Fibroblast of lung (primary cell): ENCODE data around the gene SLC34A3. TPM values are rescaled to one million over a fixed set of nuclear protein-coding genes. Genes with fewer than 3 reads are reported as not detected.

Source experiments
- DNase-seq, 2 donors: peaks; one replicate each; pipeline versions ENCODE4 v3.0.0 to v3.0.0-alpha.2; 2010; ENCODE audit warnings: low read depth in 2 of 2
- H2AFZ ChIP-seq: 2 replicates; pipeline ENCODE4 v1.5.1; 2012; ENCODE audit warnings: low read length, control low read depth, inconsistent platforms
- H3K27ac ChIP-seq: 2 replicates; pipeline ENCODE4 v1.5.1; 2011; ENCODE audit warnings: low read length, control low read depth; ENCODE audit not compliant: insufficient read depth
- H3K27me3 ChIP-seq: 2 replicates; pipeline ENCODE4 v1.5.1; 2011; ENCODE audit warnings: mild to moderate bottlenecking, low read length; ENCODE audit not compliant: control insufficient read depth, insufficient read depth
- H3K36me3 ChIP-seq: 2 replicates; pipeline ENCODE4 v1.5.1; 2011; ENCODE audit warnings: low read length; ENCODE audit not compliant: control insufficient read depth, insufficient read depth
- H3K4me1 ChIP-seq: 2 replicates; pipeline ENCODE4 v1.5.1; 2011; ENCODE audit warnings: low read length; ENCODE audit not compliant: control insufficient read depth, insufficient read depth; ENCODE audit errors: extremely low read depth
- H3K4me2 ChIP-seq: 2 replicates; pipeline ENCODE4 v1.5.1; 2011; ENCODE audit warnings: low read length, control low read depth; ENCODE audit not compliant: insufficient read depth; ENCODE audit errors: extremely low read depth
- H3K4me3 ChIP-seq, 4 experiments: fragments of 200-600 bp in 1 of 4; sonication (generic) in 1 of 4; replicated peaks in 1 of 4; 2 replicates each; pipeline ENCODE4 v1.5.1; 2011 to 2016; ENCODE audit warnings: low read length in 4 of 4, low read depth in 3 of 4, mild to moderate bottlenecking in 3 of 4, control low read depth in 2 of 4, inconsistent platforms in 1 of 4, mixed read lengths in 1 of 4; ENCODE audit not compliant: insufficient read depth in 1 of 4; ENCODE audit errors: control extremely low read depth in 1 of 4
- H3K79me2 ChIP-seq: 2 replicates; pipeline ENCODE4 v1.5.1; 2012; ENCODE audit warnings: mild to moderate bottlenecking, low read length, inconsistent platforms; ENCODE audit not compliant: control insufficient read depth, insufficient read depth
- H3K9ac ChIP-seq: 2 replicates; pipeline ENCODE4 v1.5.1; 2011; ENCODE audit warnings: mild to moderate bottlenecking, low read length, control low read depth; ENCODE audit not compliant: insufficient read depth
- H3K9me3 ChIP-seq: 2 replicates; pipeline ENCODE4 v1.5.1; 2012; ENCODE audit warnings: low read depth, low read length; ENCODE audit not compliant: control insufficient read depth, insufficient read depth
- H4K20me1 ChIP-seq: 2 replicates; pipeline ENCODE4 v1.5.1; 2011; ENCODE audit warnings: low read length; ENCODE audit not compliant: control insufficient read depth, insufficient read depth; ENCODE audit errors: extremely low read depth
- EZH2 ChIP-seq: IDR thresholded peaks from 2 replicates; pipeline ENCODE4 v1.5.1; 2012; ENCODE audit warnings: low read length, control low read depth, mild to moderate bottlenecking; ENCODE audit errors: missing control alignments
- polyA plus RNA-seq, 2 donors: library from polyadenylated mRNA; depleted of rRNA in 1 of 2; stranded (reverse) in 1 of 2; unstranded in 1 of 2; fragments of >200 nt; gene quantifications; 2 replicates each; pipeline ENCODE4 v1.2.1, GENCODE V29; 2011 to 2012; ENCODE audit warnings: missing spikeins in 1 of 2
- total RNA-seq: library from RNA; depleted of rRNA; stranded (reverse); fragments of >200 nt; gene quantifications from 2 replicates; pipeline ENCODE4 v1.2.1, GENCODE V29; 2014
- TF ChIP-seq, protein P1 (sequence below), 2 donors: IDR thresholded peaks in 1 of 2; conservative IDR thresholded peaks in 1 of 2; 1 replicate in 1 of 2; 2 replicates in 1 of 2; pipeline ENCODE4 v1.5.1; 2011 to 2012; ENCODE audit warnings: low read length in 2 of 2, control low read depth in 1 of 2, inconsistent platforms in 1 of 2, low read depth in 1 of 2, mild to moderate bottlenecking in 1 of 2

The SLC34A3 gene
- total and polyA plus RNA-seq, 2 donors (not counting 1 experiment from before 2014, with no cell fraction given), result not detected

DNA sequence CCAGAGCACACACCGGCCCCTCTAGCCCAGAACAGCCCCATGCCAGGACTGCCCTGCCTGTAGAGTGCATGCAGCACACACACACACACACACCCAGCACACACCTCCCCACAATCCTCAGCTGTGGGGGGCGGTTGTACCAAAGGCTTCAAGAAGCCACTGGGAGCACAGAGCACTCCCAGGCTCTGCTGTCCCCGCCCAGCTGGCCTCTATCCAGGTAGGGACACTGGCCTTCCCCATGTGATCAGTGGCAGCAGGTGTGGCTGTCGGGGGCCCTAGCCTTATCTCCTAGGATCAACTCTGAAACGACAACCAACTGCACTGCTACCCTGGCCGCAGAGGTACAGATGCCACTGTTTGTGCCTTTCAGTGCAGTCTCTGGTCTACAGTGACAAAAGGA lies 44.3 kb upstream of the SLC34A3 start:
- Histone ChIP-seq H3K4me2 (no peak overlapping the region), H3K36me3 (peaks cover 34% of the 10 kb centered on the region), H4K20me1 (no peaks in the 10 kb centered on the region), H3K9ac (no peak overlapping the region), H2AFZ (no peak overlapping the region), H3K4me1 (peaks cover 19% of the 10 kb centered on the region), H3K9me3 (no peaks in the 10 kb centered on the region), H3K79me2 (peaks cover 36% of the 10 kb centered on the region), H3K27ac (no peak overlapping the region), H3K4me3 (peak overlapping the region in 1 of 4 experiments; percentile 97), H3K27me3 (no peaks in the 10 kb centered on the region)
- no peak for DNase-seq
- no peak for TF ChIP-seq EZH2
- TF ChIP-seq, protein P1, sequence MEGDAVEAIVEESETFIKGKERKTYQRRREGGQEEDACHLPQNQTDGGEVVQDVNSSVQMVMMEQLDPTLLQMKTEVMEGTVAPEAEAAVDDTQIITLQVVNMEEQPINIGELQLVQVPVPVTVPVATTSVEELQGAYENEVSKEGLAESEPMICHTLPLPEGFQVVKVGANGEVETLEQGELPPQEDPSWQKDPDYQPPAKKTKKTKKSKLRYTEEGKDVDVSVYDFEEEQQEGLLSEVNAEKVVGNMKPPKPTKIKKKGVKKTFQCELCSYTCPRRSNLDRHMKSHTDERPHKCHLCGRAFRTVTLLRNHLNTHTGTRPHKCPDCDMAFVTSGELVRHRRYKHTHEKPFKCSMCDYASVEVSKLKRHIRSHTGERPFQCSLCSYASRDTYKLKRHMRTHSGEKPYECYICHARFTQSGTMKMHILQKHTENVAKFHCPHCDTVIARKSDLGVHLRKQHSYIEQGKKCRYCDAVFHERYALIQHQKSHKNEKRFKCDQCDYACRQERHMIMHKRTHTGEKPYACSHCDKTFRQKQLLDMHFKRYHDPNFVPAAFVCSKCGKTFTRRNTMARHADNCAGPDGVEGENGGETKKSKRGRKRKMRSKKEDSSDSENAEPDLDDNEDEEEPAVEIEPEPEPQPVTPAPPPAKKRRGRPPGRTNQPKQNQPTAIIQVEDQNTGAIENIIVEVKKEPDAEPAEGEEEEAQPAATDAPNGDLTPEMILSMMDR (conservative IDR thresholded peaks at IDR 0.05 in 1 of 2, IDR thresholded peaks at IDR 0.05 in 1 of 2; ENCODE audit: low read depth in 1 of 2, low read length in 2 of 2), result no peak

DNA sequence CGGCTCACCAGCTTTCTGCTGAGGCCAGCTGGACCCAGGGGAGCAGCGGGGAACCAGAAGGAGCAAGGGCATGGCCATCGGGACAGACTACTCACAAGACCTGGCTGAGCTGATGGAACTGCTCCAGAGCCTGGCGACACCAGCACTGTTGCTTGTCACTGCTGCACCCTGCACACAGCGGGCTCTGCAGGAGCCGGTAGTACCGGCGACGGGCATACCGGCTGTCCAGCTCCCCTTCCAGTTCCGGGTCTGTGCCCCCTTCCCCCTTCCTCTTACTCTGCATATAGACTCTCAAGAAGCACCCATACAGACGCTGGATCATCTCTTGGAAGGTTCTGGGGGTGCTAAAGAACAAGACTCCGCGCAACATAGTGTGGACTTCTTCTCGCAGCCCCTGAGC lies 43.3 kb upstream of the SLC34A3 start:
- peaks cover 19% of the 10 kb centered on the region for H3K4me1 ChIP-seq
- peak overlapping the region; percentile 81 for H3K4me2 ChIP-seq
- H3K9me3 ChIP-seq, result no peaks in the 10 kb centered on the region
- no peaks in the 10 kb centered on the region for H3K27me3 ChIP-seq
- no peak for DNase-seq
- H2AFZ ChIP-seq, result no peak overlapping the region
- H3K9ac ChIP-seq, result no peak overlapping the region
- H3K36me3 ChIP-seq, result peaks cover 36% of the 10 kb centered on the region
- H3K4me3 ChIP-seq, result peak overlapping the region; percentile 77 to 97 (median 96)
- H3K27ac ChIP-seq, result no peak overlapping the region
- TF ChIP-seq, protein P1 (conservative IDR thresholded peaks at IDR 0.05 in 1 of 2, IDR thresholded peaks at IDR 0.05 in 1 of 2; ENCODE audit: low read depth in 1 of 2, low read length in 2 of 2), result no peak
- no peak for TF ChIP-seq EZH2
- H3K79me2 ChIP-seq, result peaks cover 36% of the 10 kb centered on the region
- no peaks in the 10 kb centered on the region for H4K20me1 ChIP-seq

DNA sequence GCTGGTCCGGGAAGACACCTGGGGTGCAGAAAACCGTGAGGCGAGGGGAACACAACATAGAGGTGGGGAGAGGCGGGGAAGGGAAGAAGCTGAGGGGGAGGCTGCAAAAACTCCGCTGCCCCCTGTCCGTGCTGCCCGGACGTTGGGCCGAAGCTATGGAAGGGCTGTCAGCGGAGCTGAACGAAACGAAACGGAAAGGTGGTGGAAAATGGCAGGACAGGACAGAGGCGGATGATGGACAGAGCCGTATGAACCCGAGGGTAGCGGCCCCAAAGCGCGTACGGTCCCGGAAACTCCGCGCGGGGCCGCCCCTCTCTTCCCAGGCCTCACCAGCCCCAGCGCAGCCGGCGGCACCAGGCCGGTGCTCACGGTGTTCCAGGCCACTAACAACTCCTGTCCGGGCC lies 42.6 kb upstream of the SLC34A3 start:
- Histone ChIP-seq H3K4me2 (peak overlapping the region; percentile 81), H3K27me3 (no peaks in the 10 kb centered on the region), H3K4me3 (peak overlapping the region; percentile 77 to 97 (median 96)), H3K27ac (peak overlapping the region; percentile 92), H3K79me2 (peaks cover 36% of the 10 kb centered on the region), H3K9ac (peak overlapping the region; percentile 93), H3K4me1 (peaks cover 19% of the 10 kb centered on the region), H3K36me3 (peaks cover 31% of the 10 kb centered on the region), H2AFZ (peak overlapping the region; percentile 55), H4K20me1 (no peaks in the 10 kb centered on the region), H3K9me3 (no peaks in the 10 kb centered on the region)
- TF ChIP-seq, protein P1 (conservative IDR thresholded peaks at IDR 0.05 in 1 of 2, IDR thresholded peaks at IDR 0.05 in 1 of 2; ENCODE audit: low read depth in 1 of 2, low read length in 2 of 2), result no peak
- no peak for TF ChIP-seq EZH2
- DNase-seq, result no peak
